AG04449 (cell line): ENCODE measurements around the gene CPE.

ENCODE experiments used
- CTCF ChIA-PET: fragments of 350-600 bp; formaldehyde crosslinking; extraction: SDS; loops from one replicate; lab custom pipeline; 2021; ENCODE audit warnings: antibody characterized with exemption; lab: Yijun Ruan, JAX
- POLR2A ChIA-PET: fragments of 400-600, 350-600 bp; formaldehyde crosslinking; extraction: SDS; loops from one replicate; lab custom pipeline; 2020; ENCODE audit warnings: antibody characterized with exemption, inconsistent platforms; lab: Yijun Ruan, JAX
- DNase-seq: peaks from one replicate; pipeline ENCODE4 v3.0.0-alpha.2; 2010; ENCODE audit warnings: low read depth, low spot score
- H3K4me3 ChIP-seq: 2 replicates; pipeline ENCODE4 v1.5.1; 2011; ENCODE audit warnings: low read depth, mild to moderate bottlenecking, control low read depth, low read length
- CTCF ChIP-seq: IDR thresholded peaks from one replicate; pipeline ENCODE4 v1.5.1; 2011; ENCODE audit warnings: mild to moderate bottlenecking, moderate library complexity, low read length, control low read depth, inconsistent platforms; ENCODE audit not compliant: insufficient read depth; ENCODE audit errors: missing control alignments

Gene CPE

GRCh38 chr4:165541851-165542459 is 163.1 kb downstream of the CPE start:
- ChIA-PET POLR2A (no interaction called here), CTCF (interaction anchor here (1.7 to 2.4 kb wide), 2 partner anchors 8 to 550 kb away, joined by 6 to 11 read pairs; no protein-coding TSS in a partner anchor)
- TF ChIP-seq CTCF: no peak
- H3K4me3 ChIP-seq: no peak overlapping the region
- no peak for DNase-seq

- DNase-seq: no peak
- POLR2A ChIA-PET: no interaction called here
- no peak overlapping the region for H3K4me3 ChIP-seq
- no peak for TF ChIP-seq CTCF
- CTCF ChIA-PET: interaction anchor here (1.7 to 2.4 kb wide), 2 partner anchors 9 to 549 kb away, joined by 6 to 11 read pairs; no protein-coding TSS in a partner anchor
Measured at GRCh38 chr4:165542476-165542875, 163.7 kb downstream of the CPE start.
